Measurements from ENCODE around the gene IMMP2L.

Gene IMMP2L

DNA sequence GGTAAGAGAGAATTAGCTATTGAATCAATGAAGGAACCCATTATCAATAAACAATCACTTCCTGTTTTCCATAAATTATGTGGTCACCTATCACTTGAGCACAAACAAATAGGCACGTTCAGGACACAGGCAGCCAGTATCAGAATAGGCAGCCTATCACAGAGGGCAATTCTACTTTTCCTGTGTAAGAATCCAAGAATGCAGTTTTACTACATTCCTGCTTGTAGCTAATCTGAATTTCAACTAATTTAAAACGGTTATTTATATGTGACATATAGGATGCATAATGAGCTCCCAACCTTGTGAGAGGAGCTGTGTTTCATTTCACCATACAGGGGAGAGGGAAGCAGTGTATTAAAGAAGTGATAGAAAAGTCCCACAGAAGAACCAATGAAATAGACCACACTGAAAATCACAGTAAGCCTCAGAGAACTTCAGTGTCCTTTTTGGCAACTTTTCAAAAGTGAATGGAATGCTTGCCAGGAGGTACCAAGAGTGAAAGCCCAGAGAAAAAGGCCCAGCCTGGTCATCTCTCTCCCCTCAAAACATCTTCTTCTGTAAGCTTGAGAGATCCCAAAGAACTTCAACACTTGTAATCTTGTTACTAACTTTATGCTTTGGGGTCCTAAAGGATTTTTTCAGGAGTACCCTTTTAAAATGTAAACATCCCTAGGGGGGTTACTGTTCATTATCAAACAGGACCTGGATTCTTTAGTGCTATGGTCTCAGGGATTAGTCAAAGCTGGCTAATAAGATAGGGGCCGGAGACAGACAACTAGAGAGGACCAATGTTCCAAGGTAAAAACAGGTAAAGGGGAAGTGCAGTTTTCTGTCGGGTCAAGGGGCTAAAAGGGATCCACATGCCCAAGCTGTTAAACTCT lies 1.3 kb downstream of the IMMP2L start:
- in situ Hi-C loops (cut with MboI; ENCODE audit: low sequenced_read_pairs): no loop called here

DNA sequence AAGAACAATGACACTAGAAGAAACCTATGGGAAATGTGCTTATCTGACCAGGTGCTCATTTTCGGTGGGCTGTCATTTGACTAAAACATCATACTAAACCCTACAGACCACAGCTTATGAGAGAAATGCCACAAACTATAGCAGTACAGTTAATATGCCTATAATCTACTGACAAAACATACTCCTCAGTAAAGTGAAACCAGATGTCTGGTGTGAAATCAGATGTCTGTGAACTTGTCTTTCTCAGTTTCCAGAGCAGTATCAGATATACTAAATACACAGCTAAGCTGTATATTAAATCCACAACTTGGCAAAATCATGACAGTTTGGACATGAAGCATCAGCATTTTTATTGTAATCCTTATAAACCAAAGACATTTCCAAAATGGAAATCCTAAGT lies 3.3 kb downstream of the IMMP2L start:
- in situ Hi-C loops (cut with MboI; ENCODE audit: low sequenced_read_pairs): no loop called here

DNA sequence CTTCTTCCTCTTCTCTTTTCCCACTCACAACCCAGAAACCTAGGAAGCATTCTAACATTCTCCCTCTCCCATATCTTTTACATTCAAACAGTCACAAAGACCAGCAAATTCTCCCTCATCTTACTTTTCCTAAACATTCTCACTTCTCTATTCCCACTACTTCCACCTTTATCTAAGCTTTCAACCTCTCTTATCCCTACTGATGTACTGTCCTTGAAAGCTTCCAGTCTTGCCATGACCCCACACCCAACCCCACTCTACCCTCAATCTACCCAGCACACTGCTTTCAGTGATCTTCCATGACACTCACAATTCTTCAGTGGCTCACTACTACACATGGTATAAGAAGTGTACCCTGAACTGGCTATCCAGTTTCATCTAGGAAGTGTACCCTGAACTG lies 5.3 kb downstream of the IMMP2L start:
- in situ Hi-C loops (cut with MboI; ENCODE audit: low sequenced_read_pairs): no loop called here

DNA sequence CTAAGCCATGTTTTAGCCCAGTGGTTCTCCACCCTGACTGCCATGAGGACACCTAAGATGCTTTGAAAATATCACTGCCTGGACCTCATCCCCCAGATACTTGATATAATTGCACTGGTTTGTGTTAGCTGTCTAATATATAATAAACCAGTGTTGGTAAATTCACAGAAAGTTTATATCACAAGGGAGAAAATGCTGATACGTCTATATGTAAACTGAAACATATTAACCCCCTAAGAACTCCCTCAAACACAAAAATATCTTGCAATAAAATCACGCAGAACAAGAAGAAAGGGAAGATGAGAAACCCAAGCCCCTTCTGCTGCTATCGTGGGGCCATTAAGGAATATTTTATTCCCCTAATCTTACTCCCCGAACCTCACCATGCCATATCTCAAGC lies 8.2 kb downstream of the IMMP2L start:
- in situ Hi-C loops (cut with MboI; ENCODE audit: low sequenced_read_pairs): no loop called here

DNA sequence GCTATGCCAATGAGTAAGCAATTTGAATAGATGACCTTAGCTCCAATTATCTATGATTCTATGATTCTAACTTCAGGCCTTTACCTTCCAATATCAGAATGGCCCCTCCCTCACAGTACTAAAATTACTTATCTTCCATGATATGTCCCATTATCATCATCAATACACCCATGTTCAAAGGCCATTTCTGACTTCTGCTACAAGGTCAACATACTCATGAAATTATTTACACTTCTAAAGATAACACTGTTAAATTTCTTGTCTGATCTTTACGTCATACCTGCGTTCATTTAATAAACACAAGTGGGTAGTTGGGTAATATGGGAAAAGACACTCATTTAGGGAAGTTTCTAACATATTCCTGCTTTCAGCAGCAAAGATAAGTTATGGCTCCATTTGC lies 21.2 kb downstream of the IMMP2L start:
- in situ Hi-C loops (cut with MboI; ENCODE audit: low sequenced_read_pairs): no loop called here

DNA sequence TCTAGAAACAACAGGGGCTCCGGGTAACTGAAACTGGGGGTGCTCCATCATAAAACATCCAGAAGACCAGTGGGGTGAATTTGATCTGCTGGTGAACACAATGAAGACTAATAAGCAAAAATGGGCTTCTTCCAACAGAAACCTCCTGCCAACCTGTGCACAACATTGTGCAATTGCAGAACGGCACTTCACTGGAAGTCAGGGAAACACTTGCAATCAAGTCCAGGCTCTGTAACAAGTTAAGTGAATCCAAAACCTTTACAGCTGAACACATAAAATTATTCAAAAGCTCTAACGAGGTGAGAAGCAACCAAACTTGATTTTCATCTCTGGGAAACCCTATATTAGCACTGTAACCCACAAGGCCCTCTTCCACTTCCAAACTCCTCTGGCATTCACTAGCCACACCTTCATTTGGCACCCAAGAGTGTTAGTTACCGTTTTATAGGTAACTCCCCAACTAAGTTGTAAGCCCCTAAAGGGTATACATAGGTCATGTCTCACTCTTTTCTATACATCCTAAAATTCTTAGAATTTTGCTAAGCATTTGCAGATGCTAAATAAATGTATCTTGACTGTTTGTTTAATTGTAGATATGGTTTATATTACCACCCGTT lies 22.0 kb downstream of the IMMP2L start:
- in situ Hi-C loops (cut with MboI; ENCODE audit: low sequenced_read_pairs): no loop called here

DNA sequence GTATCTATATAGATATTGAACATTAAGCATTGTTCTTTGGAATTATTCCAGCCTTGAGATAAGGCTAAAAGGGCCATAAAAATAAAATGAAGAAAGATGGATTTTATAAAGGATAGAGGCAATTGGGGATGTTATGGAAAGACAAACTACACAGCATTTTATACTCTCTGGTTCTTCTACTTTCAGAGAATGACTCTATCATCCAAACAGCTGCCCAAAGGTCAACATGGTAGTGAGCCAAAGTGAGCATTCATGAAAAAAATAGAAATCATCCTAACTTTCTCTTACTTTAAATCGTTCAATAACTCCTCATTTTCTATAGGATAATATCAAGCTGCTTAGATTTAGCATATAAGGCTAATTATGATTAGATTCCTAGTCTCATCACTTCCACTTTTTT lies 25.2 kb downstream of the IMMP2L start:
- in situ Hi-C loops (cut with MboI; ENCODE audit: low sequenced_read_pairs): no loop called here

DNA sequence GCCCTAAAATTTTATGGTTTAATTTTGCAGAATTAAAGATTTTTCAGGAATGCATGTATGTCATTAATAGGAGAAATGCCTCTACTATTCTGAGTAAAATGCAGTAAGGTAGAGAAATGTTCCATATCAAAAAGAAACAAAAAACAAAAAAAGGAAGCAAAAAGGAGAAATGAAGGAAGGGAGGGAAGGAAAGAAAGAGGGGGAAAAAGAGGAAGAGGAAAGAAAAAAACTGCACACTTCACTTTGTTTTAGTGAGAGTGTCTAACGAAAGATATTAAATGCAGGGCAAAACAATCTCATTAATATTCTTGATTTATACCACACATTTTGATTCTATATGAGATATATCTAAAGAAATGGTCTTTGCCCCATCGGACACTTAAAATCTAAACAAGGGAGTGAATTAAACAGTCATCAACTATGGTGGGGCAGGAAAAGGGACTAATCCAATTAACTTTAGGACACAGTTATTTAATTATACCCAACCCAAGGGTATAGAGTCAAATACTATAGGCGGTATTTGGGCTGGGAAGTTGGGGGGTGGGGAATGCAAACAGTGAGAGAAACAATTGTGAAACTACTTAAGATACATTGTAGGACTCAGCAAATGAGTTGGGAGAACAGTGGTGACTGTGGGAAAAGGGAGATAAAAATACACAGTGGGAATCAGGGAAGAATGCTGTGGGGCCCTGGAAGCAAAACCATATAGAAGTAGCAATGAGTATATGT lies 27.0 kb downstream of the IMMP2L start:
- in situ Hi-C loops (cut with MboI; ENCODE audit: low sequenced_read_pairs): no loop called here

DNA sequence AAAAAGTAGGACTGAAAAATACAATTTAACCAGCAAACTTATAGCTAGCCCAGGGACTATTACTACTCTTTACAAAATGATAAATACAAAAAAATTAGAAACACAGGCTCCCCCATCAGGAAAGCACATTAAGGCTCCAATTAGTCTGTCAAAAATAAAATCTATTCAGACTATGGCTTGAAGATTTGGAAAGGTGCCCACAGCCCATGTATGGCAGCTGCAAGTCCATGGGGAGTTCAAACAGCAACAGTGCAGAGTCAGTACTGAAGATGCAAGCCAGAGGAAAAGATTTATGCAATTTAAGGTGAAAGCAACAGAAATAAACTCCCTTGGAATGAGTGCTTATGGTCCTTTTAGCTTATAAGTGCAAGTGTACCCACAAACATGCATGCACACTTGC lies 29.7 kb downstream of the IMMP2L start:
- in situ Hi-C loops (cut with MboI; ENCODE audit: low sequenced_read_pairs): no loop called here

DNA sequence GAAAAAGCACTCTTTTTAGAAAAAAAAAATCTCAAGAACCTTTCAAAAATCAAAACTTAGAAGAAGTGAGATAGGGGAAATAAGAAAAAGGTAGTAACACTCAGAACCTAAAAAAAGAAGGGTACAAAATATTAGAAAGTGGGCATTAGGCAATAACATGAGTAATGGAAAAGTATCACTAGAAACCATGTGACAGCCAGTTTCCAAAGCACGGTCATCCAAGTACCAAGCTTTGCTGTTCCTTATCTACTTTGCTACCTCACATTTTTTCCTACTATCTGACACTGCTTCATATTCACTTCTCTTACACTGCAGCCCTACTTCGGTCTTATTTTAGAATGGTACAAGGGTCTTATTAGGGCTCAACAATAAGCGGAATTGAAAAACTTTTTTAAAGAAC lies 30.3 kb downstream of the IMMP2L start:
- in situ Hi-C loops (cut with MboI; ENCODE audit: low sequenced_read_pairs): no loop called here

DNA sequence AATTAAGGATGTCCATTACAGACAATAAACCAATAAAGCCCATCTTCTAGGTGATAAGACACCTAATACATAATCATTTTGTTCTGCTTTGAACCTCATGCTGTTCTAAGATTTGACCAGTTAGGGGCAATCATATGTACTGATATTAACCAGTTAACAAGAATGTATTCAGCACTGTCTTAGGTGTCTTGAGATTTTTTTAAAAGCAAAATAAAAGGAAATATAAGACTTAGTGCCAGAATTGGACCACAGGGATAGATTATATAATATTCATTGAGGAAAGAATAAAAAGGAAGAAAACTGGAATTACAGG lies 32.0 kb downstream of the IMMP2L start:
- in situ Hi-C loops (cut with MboI; ENCODE audit: low sequenced_read_pairs): no loop called here

DNA sequence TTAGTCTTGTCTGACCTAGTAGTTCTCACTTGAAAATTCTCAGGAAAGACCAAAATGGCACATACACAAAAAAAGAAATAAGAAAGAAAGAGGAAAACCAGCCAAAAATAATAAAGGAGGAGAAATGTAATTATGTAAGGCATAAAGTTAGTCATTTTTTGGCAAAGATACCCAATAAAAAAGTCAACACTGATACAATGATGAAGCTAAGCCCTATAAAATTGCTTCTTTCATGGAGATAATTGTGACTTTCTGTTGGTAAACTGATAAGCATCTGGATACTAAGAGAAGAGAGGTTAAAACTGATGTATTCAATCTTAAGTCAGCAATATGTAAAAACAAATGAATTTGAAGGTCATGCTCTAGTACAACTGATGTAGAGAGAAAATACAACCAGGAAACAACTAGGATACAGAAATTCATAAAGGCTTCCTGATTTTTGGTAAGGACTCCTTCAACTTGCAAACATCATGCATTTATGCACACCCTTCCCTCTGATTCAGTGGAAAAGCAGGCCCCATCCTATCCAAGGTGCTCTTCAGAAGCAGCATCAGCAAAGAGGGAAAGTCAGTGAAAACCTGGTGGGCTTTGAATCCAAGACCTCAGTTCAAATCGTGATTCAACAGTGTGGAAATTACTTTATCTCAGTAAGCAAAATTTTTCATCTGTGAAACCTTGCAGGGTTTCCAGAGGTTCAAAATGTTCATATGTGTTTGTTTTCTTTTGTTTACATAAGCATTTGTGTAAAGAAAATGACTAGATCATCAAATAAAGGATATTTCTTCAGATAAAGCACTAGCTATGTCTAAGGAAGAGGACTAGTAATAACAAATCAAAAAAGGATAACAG lies 32.6 kb downstream of the IMMP2L start:
- in situ Hi-C loops (cut with MboI; ENCODE audit: low sequenced_read_pairs): no loop called here

DNA sequence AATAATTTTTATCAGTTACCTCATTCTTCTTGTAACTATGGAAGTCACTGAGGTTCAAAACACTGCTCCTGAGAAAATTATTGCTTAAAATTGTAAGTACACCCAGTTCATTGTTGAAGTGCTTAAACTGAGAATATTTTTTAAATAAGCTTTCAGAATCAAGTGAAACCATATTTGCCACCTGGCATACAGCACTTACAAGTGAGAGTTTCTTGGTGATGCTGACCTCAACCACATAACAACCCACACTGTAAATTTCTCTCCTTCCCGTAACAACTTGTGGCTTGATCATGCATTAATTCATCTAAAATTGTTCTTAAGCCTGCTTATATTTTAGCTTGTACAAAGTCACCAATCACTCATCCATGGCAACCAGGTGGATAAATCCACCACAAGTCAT lies 34.0 kb downstream of the IMMP2L start:
- in situ Hi-C loops (cut with MboI; ENCODE audit: low sequenced_read_pairs): no loop called here

DNA sequence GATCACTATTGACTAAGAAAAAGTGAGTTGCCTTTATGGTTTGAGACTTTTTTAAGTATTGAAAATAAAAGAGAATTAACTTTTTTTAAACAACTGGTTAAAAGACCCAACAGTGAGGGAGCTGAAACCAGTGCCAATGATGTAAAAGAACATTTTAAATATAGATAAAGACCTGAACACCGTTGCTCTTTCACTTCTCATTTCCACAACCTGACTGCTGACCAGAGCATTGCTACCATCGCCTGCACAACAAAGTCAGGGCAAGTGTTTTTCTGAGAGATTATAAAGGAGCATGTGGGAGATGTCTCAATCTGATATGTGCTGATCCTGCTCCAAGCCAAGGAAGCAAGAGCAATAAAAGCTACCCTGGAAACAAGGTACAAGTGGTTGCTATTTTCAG lies 34.7 kb downstream of the IMMP2L start:
- in situ Hi-C loops (cut with MboI; ENCODE audit: low sequenced_read_pairs): no loop called here

DNA sequence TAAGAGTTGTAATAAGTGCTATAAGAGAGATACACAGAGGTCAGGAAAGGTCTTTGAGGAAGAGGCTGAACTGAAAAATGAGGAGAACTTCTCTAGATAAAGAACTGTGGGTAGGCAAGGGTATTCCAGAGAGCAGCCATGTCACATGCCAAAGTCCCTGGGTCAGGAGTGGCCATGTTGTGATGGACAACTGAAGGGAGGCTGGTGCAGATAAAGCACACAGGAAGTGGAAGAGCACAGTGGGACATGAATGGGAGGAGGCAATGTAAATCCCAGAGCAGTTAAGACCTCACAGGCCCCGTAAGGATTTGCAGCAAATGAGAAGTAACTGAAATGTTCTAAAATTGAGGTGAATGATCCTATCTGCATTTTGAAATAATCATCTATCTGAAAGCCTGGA lies 37.2 kb downstream of the IMMP2L start:
- in situ Hi-C loops (cut with MboI; ENCODE audit: low sequenced_read_pairs): no loop called here

DNA sequence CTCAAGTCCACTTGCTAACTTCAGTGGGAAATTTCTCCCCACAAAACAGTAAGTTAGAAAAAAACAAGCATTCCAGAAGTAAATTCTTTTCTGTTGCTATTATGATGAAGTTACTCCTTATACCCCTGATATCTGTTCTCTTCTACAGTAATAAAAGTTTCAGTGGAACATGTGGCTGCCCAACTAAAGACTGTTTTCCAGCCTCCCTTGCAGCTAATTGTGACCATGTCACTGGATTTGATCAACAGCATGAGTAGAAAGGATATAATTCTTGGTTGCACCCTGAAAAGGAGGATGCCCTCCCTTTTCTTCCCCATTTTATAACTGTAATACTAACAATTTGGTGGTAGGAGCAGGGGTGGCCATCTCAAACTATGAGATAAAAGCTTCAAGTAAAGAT lies 40.6 kb downstream of the IMMP2L start:
- in situ Hi-C loops (cut with MboI; ENCODE audit: low sequenced_read_pairs): no loop called here

DNA sequence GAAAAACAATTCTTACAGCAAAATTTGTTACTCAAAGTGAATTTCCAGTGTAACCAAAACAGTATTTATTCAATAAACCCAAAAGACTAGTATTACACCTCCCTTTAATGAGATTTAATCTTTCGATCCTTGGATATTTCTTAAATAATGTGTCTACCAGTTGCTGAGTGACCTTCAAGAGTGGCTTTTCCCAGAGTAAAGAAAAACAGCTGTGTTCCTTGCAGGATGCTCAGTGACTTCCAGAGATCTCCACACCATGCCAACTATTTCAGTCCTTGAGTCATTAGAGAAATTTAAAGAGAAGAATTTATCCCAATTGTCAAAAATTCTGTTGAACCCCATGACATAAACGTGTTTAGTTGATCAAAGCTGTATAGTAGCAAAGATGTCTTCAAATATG lies 44.0 kb downstream of the IMMP2L start:
- in situ Hi-C loops (cut with MboI; ENCODE audit: low sequenced_read_pairs): no loop called here

DNA sequence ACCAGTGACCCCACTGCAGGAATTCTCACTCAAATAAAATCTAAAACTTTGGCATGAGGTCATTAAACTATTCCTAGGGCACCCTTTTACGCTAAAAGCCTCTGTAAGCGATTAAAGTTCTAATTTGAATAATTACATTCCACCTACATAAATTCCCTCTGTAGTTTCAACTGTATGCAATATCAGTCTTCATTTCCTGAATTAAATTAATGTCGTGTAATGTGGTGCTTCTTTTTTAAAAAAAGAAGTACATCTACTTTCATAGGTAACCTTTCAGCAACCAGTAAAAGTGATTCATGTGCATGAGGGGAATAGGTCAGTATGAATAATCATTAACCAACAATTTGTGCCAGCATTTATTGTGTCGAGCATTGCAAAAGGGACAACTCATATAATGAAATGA lies 44.7 kb downstream of the IMMP2L start:
- in situ Hi-C loops (cut with MboI; ENCODE audit: low sequenced_read_pairs): no loop called here

DNA sequence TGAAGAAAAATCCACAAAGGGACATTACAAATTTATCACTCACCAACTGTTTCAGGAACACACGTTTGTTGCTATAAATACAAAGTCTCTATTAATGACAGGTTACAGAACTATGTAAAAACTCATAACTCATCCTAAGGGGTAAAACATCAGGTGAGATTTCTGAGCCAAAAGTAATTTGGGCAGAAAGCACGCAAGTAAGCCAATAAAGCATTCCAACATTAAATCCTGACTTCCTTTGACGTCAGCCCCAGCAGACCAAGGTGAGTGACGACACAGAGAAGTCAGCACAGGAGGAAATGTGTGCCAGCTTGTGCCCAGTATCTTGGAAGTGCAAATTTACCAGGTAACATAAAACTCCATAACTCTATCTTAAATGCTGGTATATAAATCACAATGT lies 45.7 kb downstream of the IMMP2L start:
- in situ Hi-C loops (cut with MboI; ENCODE audit: low sequenced_read_pairs): no loop called here

DNA sequence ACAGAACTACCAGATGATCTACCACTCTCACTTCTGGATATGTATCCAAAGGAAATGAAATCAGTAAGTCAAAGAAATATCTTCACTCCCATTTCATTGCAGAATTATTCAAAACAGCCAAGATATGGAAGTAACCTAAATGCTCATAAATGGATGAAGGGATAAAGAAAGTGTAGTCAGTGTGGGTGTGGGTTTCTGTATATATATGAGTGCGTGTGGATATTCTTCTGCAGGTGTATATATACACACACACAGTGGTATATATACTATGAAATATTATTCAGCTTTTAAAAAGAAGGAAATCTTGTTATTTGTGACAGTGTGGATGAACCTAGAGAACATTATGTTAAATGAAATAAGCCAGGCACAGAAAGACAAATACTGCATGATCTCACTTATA lies 48.7 kb downstream of the IMMP2L start:
- in situ Hi-C loops (cut with MboI; ENCODE audit: low sequenced_read_pairs): no loop called here

DNA sequence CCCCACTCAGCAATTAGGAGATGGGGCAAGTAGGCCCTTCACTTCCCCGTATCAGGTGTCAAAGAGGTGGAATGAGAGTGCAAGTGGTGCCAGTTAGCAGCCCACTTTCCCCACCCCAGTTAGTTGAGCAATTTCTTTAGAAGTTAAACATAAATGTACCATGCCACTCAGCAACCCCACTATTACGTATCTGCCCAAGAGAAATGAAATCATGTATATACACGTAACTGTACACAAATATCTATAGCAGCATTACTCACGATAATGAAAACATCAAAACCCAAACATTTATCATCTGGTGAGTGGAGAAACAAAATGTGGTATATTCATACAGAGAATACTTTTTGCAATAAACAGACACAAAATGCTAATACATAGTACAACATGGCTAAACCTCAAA lies 50.4 kb downstream of the IMMP2L start:
- in situ Hi-C loops (cut with MboI; ENCODE audit: low sequenced_read_pairs): no loop called here

All from HL-60/S4 treated with phorbol 12-myristate 13-acetate at 8.2 ng/mL for 4 days and 3 days (cell line).